Measurements from ENCODE around the gene STAC. TPM values are rescaled to one million over a fixed set of nuclear protein-coding genes. Genes with fewer than 3 reads are reported as not detected.
"Not testable (repeated sequence)": the region's sequence is repeated elsewhere in the genome, so short reads cannot be mapped to it uniquely, and the experiment has no call there.

STAC gene
- total RNA-seq, 1 experiment from 2014 or later, result 2.0 TPM

GRCh38 chr3:36493051-36493450 is 112.7 kb downstream of the STAC start:
- TF ChIP-seq EZH2 (IDR thresholded peaks at IDR 0.05; ENCODE audit: borderline replicate concordance, low read depth, low read length, poor library complexity, severe bottlenecking) (no peak), CTCF (conservative IDR thresholded peaks at IDR 0.05; ENCODE audit: low read depth, low read length) (no peak)
- Histone ChIP-seq H3K4me3 (ENCODE audit: low read depth, low read length, poor library complexity, severe bottlenecking) (no peak overlapping the region), H3K36me3 (ENCODE audit: insufficient read depth, low read length, poor library complexity, severe bottlenecking) (no peaks in the 10 kb centered on the region), H3K27ac (ENCODE audit: low read depth, low read length, poor library complexity, severe bottlenecking) (no peak overlapping the region), H3K4me1 (ENCODE audit: insufficient read depth, low read length, poor library complexity, severe bottlenecking) (no peaks in the 10 kb centered on the region), H3K9me3 (ENCODE audit: low read depth, low read length, poor library complexity, severe bottlenecking) (no peaks in the 10 kb centered on the region), H3K27me3 (replicated peaks; ENCODE audit: insufficient read depth, low read depth, low read length, poor library complexity) (no peaks in the 10 kb centered on the region)
- CTCF ChIA-PET, result no interaction called here
- POLR2A ChIA-PET (ENCODE audit: low non-redundant PET), result no interaction called here
- intact Hi-C loops (cut with micrococcal nuclease; ENCODE audit: unreplicated experiment), result no loop called here
- DNase-seq (ENCODE audit: low spot score), result no peak
- BruUV-seq (replicated peaks), result no TSS peak

GRCh38 chr3:36494461-36495109 is 114.3 kb downstream of the STAC start:
- no peak for DNase-seq (ENCODE audit: low spot score)
- no peaks in the 10 kb centered on the region for H3K9me3 ChIP-seq (ENCODE audit: low read depth, low read length, poor library complexity, severe bottlenecking)
- intact Hi-C loops (cut with micrococcal nuclease; ENCODE audit: unreplicated experiment), result no loop called here
- H3K4me1 ChIP-seq (ENCODE audit: insufficient read depth, low read length, poor library complexity, severe bottlenecking), result no peaks in the 10 kb centered on the region
- ChIA-PET POLR2A (ENCODE audit: low non-redundant PET) (no interaction called here), CTCF (no interaction called here)
- no TSS peak for BruUV-seq (replicated peaks)
- H3K4me3 ChIP-seq (ENCODE audit: low read depth, low read length, poor library complexity, severe bottlenecking), result no peak overlapping the region
- H3K36me3 ChIP-seq (ENCODE audit: insufficient read depth, low read length, poor library complexity, severe bottlenecking), result no peaks in the 10 kb centered on the region
- TF ChIP-seq EZH2 (IDR thresholded peaks at IDR 0.05; ENCODE audit: borderline replicate concordance, low read depth, low read length, poor library complexity, severe bottlenecking) (no peak), CTCF (conservative IDR thresholded peaks at IDR 0.05; ENCODE audit: low read depth, low read length) (no peak)
- H3K27ac ChIP-seq (ENCODE audit: low read depth, low read length, poor library complexity, severe bottlenecking), result no peak overlapping the region
- no peaks in the 10 kb centered on the region for H3K27me3 ChIP-seq (replicated peaks; ENCODE audit: insufficient read depth, low read depth, low read length, poor library complexity)

- intact Hi-C loops (cut with micrococcal nuclease; ENCODE audit: unreplicated experiment), result no loop called here
- TF ChIP-seq CTCF (conservative IDR thresholded peaks at IDR 0.05; ENCODE audit: low read depth, low read length) (no peak), EZH2 (IDR thresholded peaks at IDR 0.05; ENCODE audit: borderline replicate concordance, low read depth, low read length, poor library complexity, severe bottlenecking) (no peak)
Measured at GRCh38 chr3:36496684-36497633, 116.7 kb downstream of the STAC start.

GRCh38 chr3:36500053-36500452 is 119.7 kb downstream of the STAC start:
- BruUV-seq (replicated peaks); DNase-seq (ENCODE audit: low spot score); H3K9me3 ChIP-seq (ENCODE audit: low read depth, low read length, poor library complexity, severe bottlenecking); H3K4me1 ChIP-seq (ENCODE audit: insufficient read depth, low read length, poor library complexity, severe bottlenecking); H3K27ac ChIP-seq (ENCODE audit: low read depth, low read length, poor library complexity, severe bottlenecking); POLR2A ChIA-PET (ENCODE audit: low non-redundant PET); H3K4me3 ChIP-seq (ENCODE audit: low read depth, low read length, poor library complexity, severe bottlenecking); CTCF ChIA-PET; H3K36me3 ChIP-seq (ENCODE audit: insufficient read depth, low read length, poor library complexity, severe bottlenecking); intact Hi-C loops (cut with micrococcal nuclease; ENCODE audit: unreplicated experiment); H3K27me3 ChIP-seq (replicated peaks; ENCODE audit: insufficient read depth, low read depth, low read length, poor library complexity): not testable (repeated sequence)

More at GRCh38 chr3:36496684-36497633, 116.7 kb downstream of the STAC start:
- BruUV-seq (replicated peaks), result no TSS peak
- no peak overlapping the region for H3K27ac ChIP-seq (ENCODE audit: low read depth, low read length, poor library complexity, severe bottlenecking)
- no peaks in the 10 kb centered on the region for H3K4me1 ChIP-seq (ENCODE audit: insufficient read depth, low read length, poor library complexity, severe bottlenecking)
- POLR2A ChIA-PET (ENCODE audit: low non-redundant PET), result no interaction called here
- H3K27me3 ChIP-seq (replicated peaks; ENCODE audit: insufficient read depth, low read depth, low read length, poor library complexity), result no peaks in the 10 kb centered on the region
- H3K36me3 ChIP-seq (ENCODE audit: insufficient read depth, low read length, poor library complexity, severe bottlenecking), result no peaks in the 10 kb centered on the region
- DNase-seq (ENCODE audit: low spot score), result no peak
- no peaks in the 10 kb centered on the region for H3K9me3 ChIP-seq (ENCODE audit: low read depth, low read length, poor library complexity, severe bottlenecking)
- CTCF ChIA-PET, result no interaction called here
- H3K4me3 ChIP-seq (ENCODE audit: low read depth, low read length, poor library complexity, severe bottlenecking), result no peak overlapping the region

Data from A673 (cell line).